CD4-positive, alpha-beta memory T cell (primary cell): ENCODE measurements around the gene CTNND1. TPM values are rescaled to one million over a fixed set of nuclear protein-coding genes. Genes with fewer than 3 reads are reported as not detected.
A peak's percentile ranks its signal among the peaks of the same experiment; 100 is the strongest.

Experiments
- CTCF ChIA-PET: fragments of 350-600 bp; sonication (Branson Sonifier 250); formaldehyde crosslinking; loops from one replicate; lab custom pipeline; 2021; ENCODE audit warnings: inconsistent platforms; ENCODE audit not compliant: partially characterized antibody; lab: Charles Lee
- POLR2A ChIA-PET: fragments of 350-600 bp; sonication (Branson Sonifier 250); formaldehyde crosslinking; loops from one replicate; lab custom pipeline; 2021; ENCODE audit not compliant: partially characterized antibody; lab: Charles Lee
- DNase-seq, 5 donors: peaks; one replicate each; pipeline versions ENCODE4 v3.0.0 to v3.0.0-alpha.2; 2020 to 2022; ENCODE audit warnings: mixed read lengths in 1 of 5
- H3K27ac ChIP-seq: one replicate; pipeline ENCODE4 v1.7.0; 2013; ENCODE audit warnings: low read depth, low read length
- H3K27me3 ChIP-seq: 2 replicates; pipeline ENCODE4 v1.7.0; 2013; ENCODE audit warnings: mild to moderate bottlenecking, low read length, moderate library complexity; ENCODE audit not compliant: insufficient read depth
- H3K36me3 ChIP-seq: 2 replicates; pipeline ENCODE4 v1.7.0; 2013; ENCODE audit warnings: mild to moderate bottlenecking, low read length, moderate library complexity; ENCODE audit not compliant: insufficient read depth
- H3K4me1 ChIP-seq: 2 replicates; pipeline ENCODE4 v1.7.0; 2013; ENCODE audit warnings: mild to moderate bottlenecking, low read length, moderate library complexity; ENCODE audit not compliant: insufficient read depth
- H3K4me3 ChIP-seq, 2 donors: one replicate each; pipeline ENCODE4 v1.7.0; 2013; ENCODE audit warnings: low read length in 2 of 2, mild to moderate bottlenecking in 1 of 2
- H3K9me3 ChIP-seq, 2 donors: one replicate each; pipeline ENCODE4 v1.7.0; 2013; ENCODE audit warnings: low read length in 2 of 2, control low read depth in 1 of 2; ENCODE audit not compliant: control insufficient read depth in 1 of 2
- H3K27ac Mint-ChIP-seq, 7 donors: one replicate each; pipeline ENCODE4 v1.8.0; 2020 to 2021; ENCODE audit warnings: mixed read lengths in 7 of 7, mild to moderate bottlenecking in 6 of 7, inconsistent platforms in 3 of 7, moderate library complexity in 3 of 7
- H3K27me3 Mint-ChIP-seq, 2 donors: one replicate each; pipeline ENCODE4 v1.8.0; 2020 to 2021; ENCODE audit warnings: mixed read lengths in 2 of 2
- H3K36me3 Mint-ChIP-seq, 2 donors: one replicate each; pipeline ENCODE4 v1.8.0; 2020 to 2021; ENCODE audit warnings: mixed read lengths in 2 of 2, inconsistent platforms in 1 of 2, mild to moderate bottlenecking in 1 of 2
- H3K4me1 Mint-ChIP-seq, 4 donors: one replicate each; pipeline ENCODE4 v1.8.0; 2020 to 2021; ENCODE audit warnings: mixed read lengths in 4 of 4, mild to moderate bottlenecking in 1 of 4
- H3K4me3 Mint-ChIP-seq, 8 donors: one replicate each; pipeline ENCODE4 v1.8.0; 2020 to 2021; ENCODE audit warnings: mixed read lengths in 8 of 8, mild to moderate bottlenecking in 7 of 8, moderate library complexity in 6 of 8, inconsistent platforms in 3 of 8
- H3K9me3 Mint-ChIP-seq, 8 donors: one replicate each; pipeline ENCODE4 v1.8.0; 2020 to 2021; ENCODE audit warnings: mixed read lengths in 8 of 8, mild to moderate bottlenecking in 5 of 8, inconsistent platforms in 3 of 8, moderate library complexity in 1 of 8
- intact Hi-C: fragments of 100-400 bp; cut with micrococcal nuclease; formaldehyde crosslinking; loops from one replicate; pipeline ENCODE4 v1.15.1; 2023
- polyA plus RNA-seq, 2 donors: library from polyadenylated mRNA; unstranded; fragments of 300-500 nt; fragmentation: Illumina TruSeq; gene quantifications; one replicate each; pipeline ENCODE4 v1.2.3, GENCODE V29; 2021
- total RNA-seq, 2 experiments: library from RNA; stranded (reverse); gene quantifications; one replicate each; pipeline ENCODE4 v1.2.3, GENCODE V29; 2021

CTNND1 gene
- total and polyA plus RNA-seq, 4 experiments from 2014 or later = 0.91 to 11.1 (median 5.9) TPM

DNA sequence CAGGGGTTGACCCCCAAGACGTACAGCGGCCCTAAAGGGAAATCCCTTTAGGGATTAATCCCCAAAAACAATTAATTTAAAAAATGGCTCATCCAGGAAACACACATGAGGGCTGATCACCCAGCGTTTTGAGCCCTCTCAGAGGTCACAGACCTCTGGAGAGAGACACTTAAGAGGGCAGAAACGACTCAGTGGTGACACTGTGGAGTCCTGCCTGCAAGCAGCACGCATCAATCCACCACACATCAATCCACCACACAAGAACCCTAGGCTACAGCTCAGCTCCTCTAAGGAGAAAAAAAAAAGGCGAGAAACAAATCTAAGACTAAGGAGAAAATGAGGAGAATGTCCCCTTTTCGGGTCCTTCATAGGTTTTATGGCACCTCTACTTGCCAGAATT is 32.8 kb upstream of the CTNND1 start:
- H3K27ac ChIP-seq = no peak overlapping the region
- peak overlapping the region in 2 of 7 donors; percentile 26 to 70 for H3K27ac Mint-ChIP-seq
- no peak overlapping the region for H3K4me3 ChIP-seq
- no peaks in the 10 kb centered on the region for H3K27me3 Mint-ChIP-seq
- H3K27me3 ChIP-seq = no peaks in the 10 kb centered on the region
- intact Hi-C loops = no loop called here
- POLR2A ChIA-PET = no interaction called here
- CTCF ChIA-PET = interaction anchor here (1.1 to 2.0 kb wide), 3 partner anchors 72 to 87 kb away, joined by 3 to 6 read pairs (median 3); no protein-coding TSS in a partner anchor
- no peaks in the 10 kb centered on the region for H3K9me3 ChIP-seq
- H3K4me1 ChIP-seq = no peaks in the 10 kb centered on the region
- H3K36me3 Mint-ChIP-seq = peaks cover 0 to 9% of the 10 kb centered on the region in 2 donors
- H3K9me3 Mint-ChIP-seq = no peaks in the 10 kb centered on the region
- H3K36me3 ChIP-seq = no peaks in the 10 kb centered on the region
- H3K4me3 Mint-ChIP-seq = no peak overlapping the region
- H3K4me1 Mint-ChIP-seq = peaks cover 0 to 16% (median 6%) of the 10 kb centered on the region in 4 donors
- DNase-seq = no peak

DNA sequence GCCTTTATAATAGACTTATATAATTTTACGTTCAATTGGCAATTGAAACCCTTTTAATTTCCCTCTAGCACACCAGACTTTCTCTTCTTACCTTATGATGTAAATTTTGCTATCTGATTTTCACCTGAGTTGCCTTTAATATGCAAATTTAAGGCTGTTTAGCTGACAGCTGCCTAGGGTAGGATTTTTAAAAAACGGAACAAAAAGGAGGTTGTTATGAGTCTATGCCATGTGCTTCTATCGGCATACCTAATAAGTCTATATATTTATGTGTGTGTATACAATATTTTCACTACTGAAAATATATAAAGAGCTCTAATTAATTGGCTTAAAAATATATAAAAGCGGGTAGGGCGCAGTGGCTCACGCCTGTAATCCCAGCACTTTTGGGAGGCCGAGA is 32.1 kb upstream of the CTNND1 start:
- Mint-ChIP-seq H3K9me3 (no peaks in the 10 kb centered on the region), H3K27ac (no peak overlapping the region), H3K4me1 (peaks cover 0 to 16% (median 6%) of the 10 kb centered on the region in 4 donors), H3K4me3 (no peak overlapping the region), H3K36me3 (peaks cover 0 to 9% of the 10 kb centered on the region in 2 donors), H3K27me3 (no peaks in the 10 kb centered on the region)
- Histone ChIP-seq H3K27me3 (no peaks in the 10 kb centered on the region), H3K27ac (no peak overlapping the region), H3K36me3 (no peaks in the 10 kb centered on the region), H3K4me1 (no peaks in the 10 kb centered on the region), H3K9me3 (no peaks in the 10 kb centered on the region), H3K4me3 (no peak overlapping the region)
- POLR2A ChIA-PET = no interaction called here
- no peak for DNase-seq
- intact Hi-C loops = no loop called here
- CTCF ChIA-PET = interaction anchor here (2.0 kb wide), 1 partner anchor 71 kb away, joined by 6 read pairs; no protein-coding TSS in a partner anchor

DNA sequence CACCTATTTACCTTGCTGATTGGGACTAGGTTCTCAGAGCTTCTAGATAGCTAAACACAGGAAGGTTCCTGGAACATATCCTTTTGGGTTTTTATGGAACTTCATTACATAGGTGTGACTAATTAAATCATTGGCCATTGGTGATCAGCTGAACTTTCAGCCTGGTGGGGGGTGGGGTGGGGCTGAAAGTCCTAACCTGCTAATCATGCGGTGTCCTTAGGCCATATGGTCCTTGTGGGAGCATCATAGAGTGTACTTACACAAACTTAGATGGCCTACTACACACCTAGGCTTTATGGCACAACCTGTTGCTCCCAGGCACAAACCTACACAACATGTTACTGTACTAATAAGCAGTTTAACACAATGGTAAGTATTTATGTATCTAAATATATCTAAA is 28.9 kb upstream of the CTNND1 start:
- DNase-seq = no peak
- ChIA-PET POLR2A (interaction anchor here (1.1 kb wide), 1 partner anchor 9 kb away, joined by 4 read pairs; the partner anchor contains the start of gene SELENOH), CTCF (interaction anchor here (1.1 to 1.4 kb wide), 2 partner anchors 14 to 91 kb away, joined by 3 to 4 read pairs; no protein-coding TSS in a partner anchor)
- Histone ChIP-seq H3K4me3 (no peak overlapping the region), H3K27me3 (no peaks in the 10 kb centered on the region), H3K4me1 (no peaks in the 10 kb centered on the region), H3K27ac (no peak overlapping the region), H3K9me3 (no peaks in the 10 kb centered on the region), H3K36me3 (no peaks in the 10 kb centered on the region)
- H3K9me3 Mint-ChIP-seq = no peaks in the 10 kb centered on the region
- no peak overlapping the region for H3K4me3 Mint-ChIP-seq
- intact Hi-C loops = no loop called here
- H3K27ac Mint-ChIP-seq = no peak overlapping the region
- peaks cover 0 to 12% (median 5%) of the 10 kb centered on the region in 4 donors for H3K4me1 Mint-ChIP-seq
- peaks cover 4 to 24% of the 10 kb centered on the region in 2 donors for H3K36me3 Mint-ChIP-seq
- H3K27me3 Mint-ChIP-seq = no peaks in the 10 kb centered on the region

DNA sequence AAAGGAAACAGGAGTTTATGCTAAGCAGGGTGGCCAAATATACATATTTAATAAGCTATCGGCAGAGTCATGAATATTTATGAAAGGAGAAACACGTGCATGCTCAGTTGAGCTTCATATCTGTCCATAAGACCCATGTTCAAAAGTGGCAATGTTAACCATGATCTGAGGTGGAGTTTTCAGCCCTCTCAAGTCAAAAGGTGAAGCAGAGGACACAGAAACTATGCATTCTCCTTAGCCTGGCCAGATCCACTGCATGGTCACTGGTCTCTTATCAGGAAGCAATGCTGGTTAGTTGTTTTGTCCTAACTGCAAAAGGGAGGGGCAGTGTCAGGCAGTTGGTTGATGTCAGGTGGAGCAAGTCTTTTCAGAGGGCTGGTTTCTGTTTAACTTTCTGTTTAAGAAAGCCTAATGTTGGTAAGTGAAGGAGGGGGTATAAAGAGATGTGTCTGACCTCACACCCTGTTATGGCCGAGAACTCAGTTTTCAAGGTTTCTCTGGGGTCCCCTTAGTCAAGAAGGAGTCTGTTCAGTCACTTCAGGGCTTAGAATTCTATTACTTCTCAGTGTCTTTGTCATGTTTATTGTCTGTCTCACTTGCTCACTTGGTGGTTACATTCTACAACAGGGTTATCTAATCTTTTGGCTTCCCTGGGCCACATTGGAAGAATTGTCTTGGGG is 25.8 kb upstream of the CTNND1 start:
- no peak for DNase-seq
- ChIA-PET POLR2A (interaction anchor here (1.8 kb wide), 1 partner anchor 24 kb away, joined by 5 read pairs; the partner anchor contains the start of genes MED19 and TMX2), CTCF (interaction anchor here (1.4 to 2.4 kb wide), 3 partner anchors 13 to 789 kb away, joined by 4 to 9 read pairs (median 6); no protein-coding TSS in a partner anchor)
- Mint-ChIP-seq H3K4me1 (peaks cover under 1 to 7% (median 3%) of the 10 kb centered on the region in 4 donors), H3K4me3 (no peak overlapping the region), H3K27ac (peak overlapping the region in 4 of 7 donors; percentile 19 to 55 (median 40)), H3K27me3 (no peaks in the 10 kb centered on the region), H3K9me3 (no peaks in the 10 kb centered on the region), H3K36me3 (peaks cover 10 to 34% of the 10 kb centered on the region in 2 donors)
- H3K27ac ChIP-seq = no peak overlapping the region
- no peak overlapping the region for H3K4me3 ChIP-seq
- no peaks in the 10 kb centered on the region for H3K27me3 ChIP-seq
- no peaks in the 10 kb centered on the region for H3K9me3 ChIP-seq
- no peaks in the 10 kb centered on the region for H3K36me3 ChIP-seq
- intact Hi-C loops = no loop called here
- peaks cover 6% of the 10 kb centered on the region for H3K4me1 ChIP-seq

DNA sequence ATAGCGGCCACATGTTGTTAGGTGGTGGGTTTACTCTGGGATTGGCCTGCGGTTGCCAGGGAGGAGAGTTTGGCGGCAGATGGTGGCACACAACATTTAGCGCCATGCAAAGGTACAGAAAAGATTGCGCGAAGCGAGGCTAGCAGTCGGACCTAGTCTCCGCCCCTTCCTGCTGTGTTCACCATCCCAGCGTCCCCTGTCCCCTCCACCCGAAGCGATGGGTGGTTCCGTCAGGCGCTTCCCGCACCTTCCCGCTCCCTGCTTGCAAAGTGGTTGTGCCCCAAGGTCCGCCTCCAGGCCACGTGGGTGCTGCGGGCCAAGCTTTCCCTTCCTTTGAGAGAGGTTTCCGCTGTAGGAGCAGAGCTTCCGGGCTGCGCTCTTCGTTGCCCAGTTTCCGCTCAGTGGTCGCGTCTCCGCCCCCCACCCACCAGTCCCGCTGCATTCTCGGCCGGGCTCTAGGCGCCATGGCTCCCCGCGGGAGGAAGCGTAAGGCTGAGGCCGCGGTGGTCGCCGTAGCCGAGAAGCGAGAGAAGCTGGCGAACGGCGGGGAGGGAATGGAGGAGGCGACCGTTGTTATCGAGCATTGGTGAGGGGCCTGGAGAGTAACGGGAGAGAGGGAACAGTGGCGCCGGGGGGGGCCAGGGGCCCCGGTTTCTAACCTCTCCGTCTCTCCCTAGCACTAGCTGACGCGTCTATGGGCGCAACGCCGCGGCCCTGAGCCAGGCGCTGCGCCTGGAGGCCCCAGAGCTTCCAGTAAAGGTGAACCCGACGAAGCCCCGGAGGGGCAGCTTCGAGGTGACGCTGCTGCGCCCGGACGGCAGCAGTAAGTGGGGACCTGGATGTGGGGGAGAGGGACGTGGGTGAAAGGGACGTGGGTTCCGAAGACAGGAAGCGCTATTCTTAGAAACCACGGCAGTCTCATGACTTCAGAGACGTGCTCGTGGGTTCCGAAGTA is 20.2 kb upstream of the CTNND1 start, which contains the start of gene SELENOH:
Gene SELENOH (plus strand): TSS at position 360 of the 955 bp plus-strand sequence. CDS start 105 bp downstream, at position 465.
- ChIA-PET POLR2A (interaction anchor here (0.6 to 2.3 kb wide), 31 partner anchors 9 to 1404 kb away, joined by 3 to 29 read pairs (median 5); partner anchors contain the start of genes BTBD18, CLP1, CTNND1 and LPXN), CTCF (interaction anchor here (0.8 to 13.0 kb wide), 6 partner anchors 27 to 248 kb away, joined by 3 to 143 read pairs (median 4); partner anchors contain the start of gene UBE2L6)
- Mint-ChIP-seq H3K4me3 (peak within 1 kb of the TSS; percentile 90 to 100 (median 98)), H3K9me3 (no peaks in the 10 kb centered on the region), H3K36me3 (peaks cover 34 to 66% of the 10 kb centered on the region in 2 donors), H3K4me1 (peaks cover 18 to 36% (median 28%) of the 10 kb centered on the region in 4 donors), H3K27ac (peak within 1 kb of the TSS; percentile 96 to 100 (median 99)), H3K27me3 (no peaks in the 10 kb centered on the region)
- Histone ChIP-seq H3K9me3 (no peaks in the 10 kb centered on the region), H3K4me1 (peaks cover 26% of the 10 kb centered on the region), H3K27me3 (no peaks in the 10 kb centered on the region), H3K36me3 (peaks cover 17% of the 10 kb centered on the region), H3K27ac (peak within 1 kb of the TSS; percentile 82), H3K4me3 (peak within 1 kb of the TSS; percentile 77 to 80)
- peak; percentile 90 to 96 (median 91) for DNase-seq
- intact Hi-C loops = loop anchor here (1.0 to 2.0 kb wide), 9 partner anchors 29 to 838 kb away; partner anchors contain the start of genes CLP1, MED19, SSRP1 and TIMM10

DNA sequence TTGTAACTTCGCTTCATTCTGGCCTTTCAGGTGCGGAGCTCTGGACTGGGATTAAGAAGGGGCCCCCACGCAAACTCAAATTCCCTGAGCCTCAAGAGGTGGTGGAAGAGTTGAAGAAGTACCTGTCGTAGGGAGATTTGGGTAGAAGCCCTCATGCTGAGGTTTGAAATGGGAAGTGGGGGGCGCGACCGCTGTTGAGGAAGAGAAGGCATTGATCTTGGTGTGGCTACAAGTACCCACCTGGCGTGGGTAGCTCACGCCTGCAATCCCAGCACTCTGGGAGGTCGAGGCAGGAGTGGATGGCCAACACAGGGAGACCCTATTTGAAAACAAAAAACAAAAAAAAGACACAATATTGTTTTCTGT is 19.5 kb upstream of the CTNND1 start:
- POLR2A ChIA-PET = interaction anchor here (0.8 to 2.3 kb wide), 28 partner anchors 10 to 1403 kb away, joined by 3 to 29 read pairs (median 6); partner anchors contain the start of genes BTBD18, CLP1, CTNND1 and LPXN

More for the DNA sequence above, 19.5 kb upstream of the CTNND1 start:
- no peak for DNase-seq
- Mint-ChIP-seq H3K36me3 (peaks cover 36 to 67% of the 10 kb centered on the region in 2 donors), H3K4me1 (peaks cover 19 to 36% (median 29%) of the 10 kb centered on the region in 4 donors), H3K4me3 (peak overlapping the region; percentile 90 to 100 (median 98)), H3K27me3 (no peaks in the 10 kb centered on the region), H3K9me3 (no peaks in the 10 kb centered on the region), H3K27ac (peak overlapping the region; percentile 96 to 100 (median 99))
- H3K27me3 ChIP-seq = no peaks in the 10 kb centered on the region
- peaks cover 26% of the 10 kb centered on the region for H3K4me1 ChIP-seq
- H3K4me3 ChIP-seq = peak overlapping the region; percentile 77 to 80
- H3K36me3 ChIP-seq = peaks cover 17% of the 10 kb centered on the region
- intact Hi-C loops = no loop called here
- CTCF ChIA-PET = interaction anchor here (0.8 to 13.0 kb wide), 5 partner anchors 27 to 228 kb away, joined by 3 to 143 read pairs (median 4); partner anchors contain the start of gene UBE2L6
- no peaks in the 10 kb centered on the region for H3K9me3 ChIP-seq
- H3K27ac ChIP-seq = peak overlapping the region; percentile 82
